K562 (cell line): Measurements from ENCODE around the gene TNRC6B. TPM values are rescaled to one million over a fixed set of nuclear protein-coding genes. Genes with fewer than 3 reads are reported as not detected.

Experiments used
- ATAC-seq: fragments of 200-7000 bp; cut with Tn5 transposase; 3 replicates; pipeline ENCODE4 v1.9.1; 2020; ENCODE audit warnings: moderate library complexity
- BruUV-seq: library from RNA; stranded (reverse); fragments of 400-500 nt; replicated peaks from 2 replicates; lab custom pipeline; 2021; lab: Mats Ljungman, UMichigan
- CTCF ChIA-PET: fragments of 300-600 bp; formaldehyde crosslinking; extraction: SDS; loops from one replicate; lab custom pipeline; 2021; ENCODE audit warnings: low intra/inter-chr PET ratio; lab: Yijun Ruan, JAX
- POLR2A ChIA-PET: fragments of 300-600, 350-650 bp; sonication (Branson Sonifier 250); formaldehyde crosslinking; extraction: SDS; loops from one replicate; lab custom pipeline; 2021; ENCODE audit warnings: antibody characterized with exemption, inconsistent platforms; lab: Yijun Ruan, JAX
- DNase-seq, 4 experiments: peaks; one replicate each; pipeline versions ENCODE4 v3.0.0 to v3.0.0-alpha.2; 2011 to 2018; ENCODE audit warnings: low spot score in 3 of 4, mixed read lengths in 3 of 4; ENCODE audit errors: extremely low read depth in 1 of 4
- FAIRE-seq: peaks from 2 replicates; lab custom pipeline; 2011; peaks lifted over from hg19 to GRCh38; lab: Jason Lieb, UNC
- H2AFZ ChIP-seq: 2 replicates; pipeline ENCODE4 v1.6.0; 2011; ENCODE audit warnings: low read depth, low read length, control low read depth, inconsistent platforms
- H3K27ac ChIP-seq: fragments of 200-600 bp; 3 replicates; pipeline ENCODE4 v1.8.0; 2011; ENCODE audit warnings: low read depth, mild to moderate bottlenecking, control low read depth, inconsistent platforms, low read length, moderate library complexity, mixed read lengths; ENCODE audit errors: extremely low read depth
- H3K27me3 ChIP-seq, 2 experiments: fragments of 300-600 bp in 1 of 2; 2 replicates in 1 of 2; 3 replicates in 1 of 2; pipeline versions ENCODE4 v1.6.0 to v1.8.0; 2011; ENCODE audit warnings: inconsistent platforms in 2 of 2, low read length in 2 of 2, mild to moderate bottlenecking in 1 of 2, mixed read lengths in 1 of 2, moderate library complexity in 1 of 2; ENCODE audit not compliant: control insufficient read depth in 2 of 2, insufficient read depth in 2 of 2
- H3K36me3 ChIP-seq: fragments of 300-600 bp; 3 replicates; pipeline ENCODE4 v1.8.0; 2011; ENCODE audit warnings: mild to moderate bottlenecking, low read length, inconsistent platforms; ENCODE audit not compliant: control insufficient read depth, insufficient read depth
- H3K4me1 ChIP-seq, 2 experiments: fragments of 200-600 bp in 1 of 2; replicated peaks in 1 of 2; 2 replicates in 1 of 2; 3 replicates in 1 of 2; pipeline versions ENCODE4 v1.5.1 to v1.8.0; 2011; ENCODE audit warnings: inconsistent platforms in 2 of 2, low read length in 2 of 2, mild to moderate bottlenecking in 1 of 2, mixed read lengths in 1 of 2, moderate library complexity in 1 of 2; ENCODE audit not compliant: control insufficient read depth in 2 of 2, insufficient read depth in 2 of 2
- H3K4me2 ChIP-seq: 2 replicates; pipeline ENCODE4 v1.6.1; 2011; ENCODE audit warnings: low read length, control low read depth, inconsistent platforms, mixed read lengths; ENCODE audit not compliant: insufficient read depth
- H3K4me3 ChIP-seq: fragments of 200-600 bp; sonication (generic), shearing (Covaris generic); 2 replicates; pipeline ENCODE4 v1.5.1; 2016; ENCODE audit warnings: control low read depth, inconsistent platforms
- H3K79me2 ChIP-seq: fragments of 200-600 bp; 3 replicates; pipeline ENCODE4 v1.8.0; 2011; ENCODE audit warnings: low read length, inconsistent platforms; ENCODE audit not compliant: control insufficient read depth, insufficient read depth
- H3K9ac ChIP-seq, 2 experiments: 2 replicates each; pipeline versions ENCODE4 v1.6.0 to v1.6.1; 2011; ENCODE audit warnings: low read depth in 2 of 2, low read length in 2 of 2, control low read depth in 1 of 2, inconsistent platforms in 1 of 2, mild to moderate bottlenecking in 1 of 2, mixed read lengths in 1 of 2; ENCODE audit not compliant: insufficient read depth in 1 of 2
- H3K9me1 ChIP-seq: one replicate; pipeline ENCODE4 v1.6.0; 2011; ENCODE audit warnings: inconsistent platforms, mild to moderate bottlenecking, low read length, moderate library complexity; ENCODE audit not compliant: control insufficient read depth, insufficient read depth
- H3K9me3 ChIP-seq: replicated peaks from 2 replicates; pipeline ENCODE4 v1.5.1; 2011; ENCODE audit warnings: low read depth, low read length, inconsistent platforms; ENCODE audit not compliant: control insufficient read depth, insufficient read depth
- H4K20me1 ChIP-seq: replicated peaks from 2 replicates; pipeline ENCODE4 v1.6.1; 2011; ENCODE audit warnings: low read length, inconsistent platforms, mixed read lengths; ENCODE audit not compliant: control insufficient read depth, insufficient read depth
- ESRRB ChIP-seq: fragments of 250-450 bp; sonication (Bioruptor Pico); IDR thresholded peaks from 2 replicates; pipeline ENCODE4 v1.5.0; 2020; ENCODE audit warnings: mild to moderate bottlenecking, moderate library complexity, borderline replicate concordance
- NFE2 ChIP-seq: IDR thresholded peaks from 2 replicates; pipeline ENCODE4 v1.6.1; 2014; ENCODE audit warnings: antibody characterized with exemption, low read depth
- TAF9B ChIP-seq: fragments of 450-650 bp; IDR thresholded peaks from 2 replicates; pipeline ENCODE4 v1.6.1; 2018; ENCODE audit warnings: mild to moderate bottlenecking; ENCODE audit not compliant: partially characterized antibody
- ZBTB33 ChIP-seq: sonication (generic); formaldehyde crosslinking; IDR thresholded peaks from 2 replicates; pipeline ENCODE4 v1.8.1; 2023; ENCODE audit warnings: mild to moderate bottlenecking, missing genetic modification reagents
- ZNF408 ChIP-seq: fragments of 250-450 bp; sonication (Bioruptor Pico); IDR thresholded peaks from 2 replicates; pipeline ENCODE4 v1.4.0; 2020; ENCODE audit warnings: low read depth, mild to moderate bottlenecking, moderate library complexity
- WGBS: fragments of 100-300 bp; shearing (Covaris generic); methylation state at CpG from one replicate; pipeline ENCODE4 v1.1.6; 2016; ENCODE audit warnings: low coverage, mixed read lengths; ENCODE audit not compliant: insufficient coverage; ENCODE audit errors: missing lambda C conversion rate; 5-methylcytosine and 5-hydroxymethylcytosine counted together
- in situ Hi-C: fragments of 300-500 bp; cut with MboI; formaldehyde crosslinking; loops from 4 replicates; pipeline ENCODE4 v1.15.0; 2018; ENCODE audit warnings: inconsistent platforms, mixed read lengths
- intact Hi-C: fragments of 100-400 bp; cut with micrococcal nuclease; formaldehyde crosslinking; loops from 2 replicates; pipeline ENCODE4 v1.14.2; 2022
- polyA plus RNA-seq, 8 experiments: library from polyadenylated mRNA; depleted of rRNA in 4 of 8; stranded (reverse) in 5 of 8; unstranded in 3 of 8; fragments of >200 nt; fragmentation: Nextera tagmentation in 2 of 8; fragmentation: Illumina TruSeq in 1 of 8; extraction: Ambion mirVana in 2 of 8; extraction: Trizol in 1 of 8; gene quantifications; 2 replicates each; pipeline versions ENCODE4 v1.2.1 to v1.2.3, GENCODE V29; 2011 to 2014; ENCODE audit warnings: inconsistent platforms in 1 of 8, missing spikeins in 1 of 8
- total RNA-seq, 7 experiments: library from RNA; depleted of rRNA in 6 of 7; stranded (reverse); fragments of >200 nt in 6 of 7; fragmentation: Illumina TruSeq in 2 of 7; extraction: Trizol in 2 of 7; gene quantifications; 2 replicates each; pipeline versions ENCODE4 v1.2.1 to v1.2.3, GENCODE V29; 2011 to 2021; ENCODE audit warnings: low replicate concordance in 1 of 7

TNRC6B gene
- total and polyA plus RNA-seq, 9 of the 15 experiments (the other 6 are each of a cell fraction or from before 2014, with no cell fraction given) = 0.96 to 18.8 (median 10.8) TPM

GRCh38 chr22:40206561-40206960 lies 28.8 kb downstream of the TNRC6B start (continued):
- TF ChIP-seq ZBTB33 (CRISPR knock-in tag) (no peak), TAF9B (no peak), ZNF408 (CRISPR knock-in tag) (no peak)

GRCh38 chr22:40210818-40211217 lies 33.1 kb downstream of the TNRC6B start:
- 0 out of 2 replicates have a peak, but pooled peaks have one; percentile 13 for TF ChIP-seq NFE2
- no peak for TF ChIP-seq ESRRB (CRISPR knock-in tag)
- no peak overlapping the region for H3K27ac ChIP-seq
- in situ Hi-C loops = no loop called here
- peaks cover 59% of the 10 kb centered on the region for H3K79me2 ChIP-seq
- H3K36me3 ChIP-seq = 0 out of 3 replicates have a peak, but pooled peaks cover 1% of the 10 kb centered on the region
- FAIRE-seq (no peak), ATAC-seq (no peak; the same call in 2 of the 3 replicates), DNase-seq (no peak)
- intact Hi-C loops = no loop called here
- H3K27me3 ChIP-seq = no peaks in the 10 kb centered on the region
- no peaks in the 10 kb centered on the region for H3K9me1 ChIP-seq
- H4K20me1 ChIP-seq = 0 out of 2 replicates have a peak, but pooled peaks cover 2% of the 10 kb centered on the region
- H2AFZ ChIP-seq = no peak overlapping the region
- no peak overlapping the region for H3K9ac ChIP-seq
- POLR2A ChIA-PET = interaction anchor here (0.7 kb wide), 1 partner anchor 50 kb away, joined by 3 read pairs; no protein-coding TSS in a partner anchor
- no TSS peak for BruUV-seq
- H3K9me3 ChIP-seq = no peaks in the 10 kb centered on the region
- H3K4me2 ChIP-seq = no peak overlapping the region
- WGBS = 100% methylated on average over 1 of the region's 1 CpG
- CTCF ChIA-PET = no interaction called here
- no peak overlapping the region for H3K4me3 ChIP-seq
- peaks cover 3 to 8% of the 10 kb centered on the region in 2 experiments; a peak in 2 of 5 replicates for H3K4me1 ChIP-seq
